ENCODE results near the gene VANGL2. TPM values are rescaled to one million over a fixed set of nuclear protein-coding genes. Genes with fewer than 3 reads are reported as not detected.
A peak's percentile ranks its signal among the peaks of the same experiment; 100 is the strongest.

The VANGL2 gene
- total RNA-seq, 1 donor from 2014 or later, result 25.5 TPM

- Mint-ChIP-seq H3K9me3 (ENCODE audit: unreplicated experiment) (no peaks in the 10 kb centered on the region), H3K27me3 (ENCODE audit: low read depth, unreplicated experiment) (no peaks in the 10 kb centered on the region), H3K4me3 (ENCODE audit: unreplicated experiment) (no peak overlapping the region), H3K27ac (ENCODE audit: unreplicated experiment) (no peak overlapping the region), H3K36me3 (ENCODE audit: low read depth, unreplicated experiment) (peaks cover 34% of the 10 kb centered on the region), H3K4me1 (ENCODE audit: low read depth, unreplicated experiment) (peaks cover 8% of the 10 kb centered on the region)
- Histone ChIP-seq H2AFZ (ENCODE audit: low read depth, low read length) (no peak overlapping the region), H3K36me3 (ENCODE audit: insufficient read depth, low read length) (no peaks in the 10 kb centered on the region), H3K27me3 (ENCODE audit: insufficient read depth, low read length) (no peaks in the 10 kb centered on the region), H3K4me1 (ENCODE audit: insufficient read depth, low read length) (peaks cover 11% of the 10 kb centered on the region), H3K9me3 (ENCODE audit: insufficient read depth, low read depth, low read length) (no peaks in the 10 kb centered on the region), H3K9ac (ENCODE audit: low read length) (no peak overlapping the region), H3K4me2 (ENCODE audit: low read length) (no peak overlapping the region), H4K20me1 (ENCODE audit: insufficient read depth, low read length) (no peaks in the 10 kb centered on the region), H3K79me2 (ENCODE audit: insufficient read depth, low read length) (no peaks in the 10 kb centered on the region), H3K27ac (ENCODE audit: low read depth, low read length) (no peak overlapping the region), H3K4me3 (ENCODE audit: insufficient read depth, low read depth, low read length) (no peak overlapping the region)
- DNase-seq (ENCODE audit: low read depth) (no peak), FAIRE-seq (no peak)
- no peak for TF ChIP-seq CTCF (IDR thresholded peaks at IDR 0.05; ENCODE audit: insufficient read depth, low read depth, low read length)
- TF ChIP-seq EZH2 (IDR thresholded peaks at IDR 0.05; ENCODE audit: insufficient read depth, low read length), result no peak
These were observed 23.6 kb downstream of the VANGL2 start for GRCh38 chr1:160423966-160424365.

GRCh38 chr1:160425847-160426246 is 25.5 kb downstream of the VANGL2 start:
- Mint-ChIP-seq H3K4me1 (ENCODE audit: low read depth, unreplicated experiment) (peaks cover 8% of the 10 kb centered on the region), H3K4me3 (ENCODE audit: unreplicated experiment) (no peak overlapping the region), H3K36me3 (ENCODE audit: low read depth, unreplicated experiment) (peaks cover 24% of the 10 kb centered on the region), H3K27ac (ENCODE audit: unreplicated experiment) (no peak overlapping the region), H3K27me3 (ENCODE audit: low read depth, unreplicated experiment) (no peaks in the 10 kb centered on the region), H3K9me3 (ENCODE audit: unreplicated experiment) (no peaks in the 10 kb centered on the region)
- Histone ChIP-seq H4K20me1 (ENCODE audit: insufficient read depth, low read length) (no peaks in the 10 kb centered on the region), H3K9me3 (ENCODE audit: insufficient read depth, low read depth, low read length) (no peaks in the 10 kb centered on the region), H3K79me2 (ENCODE audit: insufficient read depth, low read length) (no peaks in the 10 kb centered on the region), H2AFZ (ENCODE audit: low read depth, low read length) (no peak overlapping the region), H3K4me2 (ENCODE audit: low read length) (no peak overlapping the region), H3K4me3 (ENCODE audit: insufficient read depth, low read depth, low read length) (no peak overlapping the region), H3K27ac (ENCODE audit: low read depth, low read length) (no peak overlapping the region), H3K27me3 (ENCODE audit: insufficient read depth, low read length) (no peaks in the 10 kb centered on the region), H3K4me1 (ENCODE audit: insufficient read depth, low read length) (peaks cover 11% of the 10 kb centered on the region), H3K9ac (ENCODE audit: low read length) (no peak overlapping the region), H3K36me3 (ENCODE audit: insufficient read depth, low read length) (no peaks in the 10 kb centered on the region)
- DNase-seq (ENCODE audit: low read depth) (no peak), FAIRE-seq (no peak)
- no peak for TF ChIP-seq EZH2 (IDR thresholded peaks at IDR 0.05; ENCODE audit: insufficient read depth, low read length)
- no peak for TF ChIP-seq CTCF (IDR thresholded peaks at IDR 0.05; ENCODE audit: insufficient read depth, low read depth, low read length)

GRCh38 chr1:160427625-160428024 is 27.3 kb downstream of the VANGL2 start:
- DNase-seq (ENCODE audit: low read depth), result no peak
- Histone ChIP-seq H3K9ac (ENCODE audit: low read length) (peak overlapping the region; percentile 36), H3K36me3 (ENCODE audit: insufficient read depth, low read length) (no peaks in the 10 kb centered on the region), H3K4me3 (ENCODE audit: insufficient read depth, low read depth, low read length) (no peak overlapping the region), H3K27me3 (ENCODE audit: insufficient read depth, low read length) (no peaks in the 10 kb centered on the region), H4K20me1 (ENCODE audit: insufficient read depth, low read length) (no peaks in the 10 kb centered on the region), H3K9me3 (ENCODE audit: insufficient read depth, low read depth, low read length) (no peaks in the 10 kb centered on the region), H2AFZ (ENCODE audit: low read depth, low read length) (peak overlapping the region; percentile 45), H3K4me1 (ENCODE audit: insufficient read depth, low read length) (peaks cover 11% of the 10 kb centered on the region), H3K4me2 (ENCODE audit: low read length) (peak overlapping the region; percentile 60), H3K27ac (ENCODE audit: low read depth, low read length) (peak overlapping the region; percentile 25), H3K79me2 (ENCODE audit: insufficient read depth, low read length) (no peaks in the 10 kb centered on the region)
- no peak overlapping the region for H3K27ac Mint-ChIP-seq (ENCODE audit: unreplicated experiment)
- H3K27me3 Mint-ChIP-seq (ENCODE audit: low read depth, unreplicated experiment), result no peaks in the 10 kb centered on the region
- no peak for FAIRE-seq
- H3K9me3 Mint-ChIP-seq (ENCODE audit: unreplicated experiment), result no peaks in the 10 kb centered on the region
- peaks cover 14% of the 10 kb centered on the region for H3K36me3 Mint-ChIP-seq (ENCODE audit: low read depth, unreplicated experiment)
- H3K4me3 Mint-ChIP-seq (ENCODE audit: unreplicated experiment), result no peak overlapping the region
- H3K4me1 Mint-ChIP-seq (ENCODE audit: low read depth, unreplicated experiment), result peaks cover 8% of the 10 kb centered on the region
- TF ChIP-seq EZH2 (IDR thresholded peaks at IDR 0.05; ENCODE audit: insufficient read depth, low read length), result no peak
- no peak for TF ChIP-seq CTCF (IDR thresholded peaks at IDR 0.05; ENCODE audit: insufficient read depth, low read depth, low read length)

All from astrocyte (in vitro differentiated cells and primary cell).